ENCODE results near the gene RNF157.

Gene RNF157

GRCh38 chr17:76261421-76262215 is 21.3 kb upstream of the RNF157 start:
- TF ChIP-seq CTCF (IDR thresholded peaks at IDR 0.05), result no peak

- TF ChIP-seq CTCF (IDR thresholded peaks at IDR 0.05), result no peak
Measured at GRCh38 chr17:76260669-76261068, 20.4 kb upstream of the RNF157 start.

GRCh38 chr17:76260220-76260619 is 19.9 kb upstream of the RNF157 start:
- no peak for TF ChIP-seq CTCF (IDR thresholded peaks at IDR 0.05)

- TF ChIP-seq CTCF (IDR thresholded peaks at IDR 0.05), result no peak
Measured at GRCh38 chr17:76255801-76256429, 15.6 kb upstream of the RNF157 start.

- TF ChIP-seq CTCF (IDR thresholded peaks at IDR 0.05), result no peak
Measured at GRCh38 chr17:76254275-76254674, 14.0 kb upstream of the RNF157 start.

GRCh38 chr17:76253841-76254240 is 13.5 kb upstream of the RNF157 start:
- no peak for TF ChIP-seq CTCF (IDR thresholded peaks at IDR 0.05)

- TF ChIP-seq CTCF (IDR thresholded peaks at IDR 0.05), result no peak
Measured at GRCh38 chr17:76252040-76252954, 12.0 kb upstream of the RNF157 start.

Data from LNCAP (cell line).